ENCODE results near the gene IDH2. TPM values are rescaled to one million over a fixed set of nuclear protein-coding genes. Genes with fewer than 3 reads are reported as not detected.
"Not testable (repeated sequence)": the region's sequence is repeated elsewhere in the genome, so short reads cannot be mapped to it uniquely, and the experiment has no call there.

Gene IDH2
- polyA plus RNA-seq, 2 donors, result 63.5 to 98.5 TPM

DNA sequence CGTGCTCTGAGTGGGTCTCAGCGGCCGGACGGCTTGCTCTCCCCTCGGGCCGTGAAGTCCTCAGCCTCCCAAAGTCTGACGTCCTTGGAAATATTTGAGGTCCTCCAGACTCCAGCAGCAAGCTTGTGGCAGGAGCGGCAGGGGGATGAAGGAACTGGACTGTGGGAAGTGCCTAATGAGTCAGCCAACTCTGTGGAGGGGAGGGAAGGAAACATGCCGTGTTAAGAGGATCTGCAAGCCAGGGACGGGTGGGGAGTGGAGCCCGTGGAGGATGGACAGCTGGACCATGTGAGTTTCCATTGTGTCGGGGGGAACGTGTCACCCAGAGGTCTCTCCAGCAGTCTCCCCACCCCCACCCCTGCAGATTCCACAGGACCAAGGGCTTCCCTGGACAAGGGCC, 39.4 kb upstream of the IDH2 start:
- H3K4me1 ChIP-seq (ENCODE audit: control insufficient read depth in 2 of 2, insufficient read depth in 2 of 2, low read length in 1 of 2), result peaks cover 0 to 2% of the 10 kb centered on the region in 2 donors
- 75 to 86% methylated on average over 13 of the region's 13 CpGs for WGBS, 2 donors
- no peaks in the 10 kb centered on the region for H3K36me3 ChIP-seq (ENCODE audit: control insufficient read depth in 2 of 2, insufficient read depth in 2 of 2, low read length in 1 of 2)
- H3K27me3 ChIP-seq (ENCODE audit: control insufficient read depth in 1 of 2, insufficient read depth in 2 of 2, low read length in 2 of 2), result no peaks in the 10 kb centered on the region
- H3K4me3 ChIP-seq (ENCODE audit: low read depth in 1 of 2, low read length in 2 of 2), result no peak overlapping the region
- H3K27ac ChIP-seq (ENCODE audit: low read depth in 2 of 2, low read length in 1 of 2), result no peak overlapping the region
- no peaks in the 10 kb centered on the region for H3K9me3 ChIP-seq (ENCODE audit: control insufficient read depth in 2 of 2, insufficient read depth in 1 of 2, low read depth in 1 of 2, low read length in 1 of 2)

DNA sequence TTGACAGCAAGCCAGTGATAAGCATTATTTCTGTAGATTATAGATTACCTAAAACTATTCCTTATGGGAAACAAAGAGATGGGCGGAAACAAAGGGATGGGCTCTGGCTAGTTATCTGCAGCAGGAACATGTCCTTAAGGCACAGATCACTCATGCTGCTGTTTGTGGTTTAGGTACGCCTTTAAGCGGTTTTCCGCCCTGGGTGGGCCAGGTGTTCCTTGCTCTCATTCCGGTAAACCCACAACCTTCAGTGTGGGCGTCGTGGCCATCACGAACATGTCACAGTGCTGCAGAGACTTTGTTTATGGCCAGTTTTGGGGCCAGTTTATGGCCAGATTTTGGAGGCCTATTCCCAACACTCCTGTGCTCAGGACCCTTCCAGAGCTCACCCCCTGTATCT, 37.3 kb upstream of the IDH2 start:
- H3K27me3 ChIP-seq (ENCODE audit: control insufficient read depth in 1 of 2, insufficient read depth in 2 of 2, low read length in 2 of 2); H3K4me1 ChIP-seq (ENCODE audit: control insufficient read depth in 2 of 2, insufficient read depth in 2 of 2, low read length in 1 of 2); H3K4me3 ChIP-seq (ENCODE audit: low read depth in 1 of 2, low read length in 2 of 2); H3K9me3 ChIP-seq (ENCODE audit: control insufficient read depth in 2 of 2, insufficient read depth in 1 of 2, low read depth in 1 of 2, low read length in 1 of 2); H3K36me3 ChIP-seq (ENCODE audit: control insufficient read depth in 2 of 2, insufficient read depth in 2 of 2, low read length in 1 of 2); H3K27ac ChIP-seq (ENCODE audit: low read depth in 2 of 2, low read length in 1 of 2): not testable (repeated sequence)
- 73 to 82% methylated on average over 8 of the region's 8 CpGs for WGBS, 2 donors

DNA sequence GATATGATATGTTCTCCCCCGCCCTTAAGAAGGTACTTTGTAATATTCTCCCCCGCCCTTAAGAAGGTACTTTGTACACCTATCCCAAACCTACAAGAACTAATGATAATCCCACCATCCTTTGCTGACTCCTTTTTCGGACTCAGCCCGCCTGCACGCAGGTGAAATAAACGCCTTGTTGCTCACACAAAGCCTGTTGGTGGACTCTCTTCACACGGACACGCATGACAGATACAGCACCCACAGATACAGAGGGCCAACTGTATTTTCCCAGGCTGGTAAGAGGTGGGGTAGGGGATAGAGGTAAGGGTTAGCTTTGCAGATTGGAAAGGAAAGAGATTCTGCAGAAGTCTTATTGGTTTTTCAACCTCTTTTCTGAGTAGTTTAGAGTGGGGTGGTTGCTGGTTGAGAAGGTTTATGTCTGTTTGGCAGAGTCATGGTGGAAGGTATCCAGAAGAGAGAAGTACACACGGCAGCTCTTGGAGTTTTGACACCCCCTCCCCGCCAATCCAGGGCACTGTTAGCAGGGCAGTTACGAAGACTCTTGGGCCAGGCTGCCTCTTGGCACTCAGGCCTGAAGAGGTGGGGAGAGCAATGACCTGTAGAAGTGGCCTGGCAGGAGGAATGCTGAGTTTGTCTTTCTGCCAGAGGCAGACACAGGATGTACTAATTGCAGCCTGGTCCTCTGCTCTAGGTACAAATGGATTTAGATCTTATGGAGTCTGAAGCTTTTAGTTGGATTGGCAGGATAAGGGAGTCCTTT, 36.0 kb upstream of the IDH2 start:
- no peaks in the 10 kb centered on the region for H3K9me3 ChIP-seq (ENCODE audit: control insufficient read depth in 2 of 2, insufficient read depth in 1 of 2, low read depth in 1 of 2, low read length in 1 of 2)
- no peak overlapping the region for H3K4me3 ChIP-seq (ENCODE audit: low read depth in 1 of 2, low read length in 2 of 2)
- WGBS, 2 donors, result 90 to 91% methylated on average over 11 of the region's 11 CpGs
- peaks cover 0 to 2% of the 10 kb centered on the region in 2 donors for H3K4me1 ChIP-seq (ENCODE audit: control insufficient read depth in 2 of 2, insufficient read depth in 2 of 2, low read length in 1 of 2)
- no peak overlapping the region for H3K27ac ChIP-seq (ENCODE audit: low read depth in 2 of 2, low read length in 1 of 2)
- no peaks in the 10 kb centered on the region for H3K27me3 ChIP-seq (ENCODE audit: control insufficient read depth in 1 of 2, insufficient read depth in 2 of 2, low read length in 2 of 2)
- H3K36me3 ChIP-seq (ENCODE audit: control insufficient read depth in 2 of 2, insufficient read depth in 2 of 2, low read length in 1 of 2), result no peaks in the 10 kb centered on the region

DNA sequence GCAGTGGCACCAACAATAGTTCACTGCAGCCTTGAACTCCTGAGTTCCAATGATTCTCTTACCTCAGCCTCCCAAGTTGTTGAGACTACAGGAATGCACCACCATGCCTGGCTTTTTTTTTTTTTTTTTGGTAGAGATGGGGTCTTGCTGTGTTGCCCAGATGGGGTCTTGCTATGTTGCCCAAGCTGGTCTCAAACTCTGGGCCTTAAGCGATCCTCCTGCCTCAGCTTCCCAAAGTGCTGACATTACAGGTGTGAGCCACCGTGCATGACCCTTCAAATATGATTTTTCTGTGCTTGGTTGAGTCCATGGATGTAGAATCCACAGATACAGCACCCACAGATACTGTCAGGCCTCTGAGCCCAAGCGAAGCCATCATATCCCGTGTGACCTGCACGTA, 30.2 kb upstream of the IDH2 start:
- 84 to 91% methylated on average over 5 of the region's 5 CpGs for WGBS, 2 donors
- H3K27me3 ChIP-seq (ENCODE audit: control insufficient read depth in 1 of 2, insufficient read depth in 2 of 2, low read length in 2 of 2), result no peaks in the 10 kb centered on the region
- H3K4me3 ChIP-seq (ENCODE audit: low read depth in 1 of 2, low read length in 2 of 2), result no peak overlapping the region
- no peak overlapping the region for H3K27ac ChIP-seq (ENCODE audit: low read depth in 2 of 2, low read length in 1 of 2)
- H3K36me3 ChIP-seq (ENCODE audit: control insufficient read depth in 2 of 2, insufficient read depth in 2 of 2, low read length in 1 of 2), result no peaks in the 10 kb centered on the region
- H3K4me1 ChIP-seq (ENCODE audit: control insufficient read depth in 2 of 2, insufficient read depth in 2 of 2, low read length in 1 of 2), result no peaks in the 10 kb centered on the region
- no peaks in the 10 kb centered on the region for H3K9me3 ChIP-seq (ENCODE audit: control insufficient read depth in 2 of 2, insufficient read depth in 1 of 2, low read depth in 1 of 2, low read length in 1 of 2)

DNA sequence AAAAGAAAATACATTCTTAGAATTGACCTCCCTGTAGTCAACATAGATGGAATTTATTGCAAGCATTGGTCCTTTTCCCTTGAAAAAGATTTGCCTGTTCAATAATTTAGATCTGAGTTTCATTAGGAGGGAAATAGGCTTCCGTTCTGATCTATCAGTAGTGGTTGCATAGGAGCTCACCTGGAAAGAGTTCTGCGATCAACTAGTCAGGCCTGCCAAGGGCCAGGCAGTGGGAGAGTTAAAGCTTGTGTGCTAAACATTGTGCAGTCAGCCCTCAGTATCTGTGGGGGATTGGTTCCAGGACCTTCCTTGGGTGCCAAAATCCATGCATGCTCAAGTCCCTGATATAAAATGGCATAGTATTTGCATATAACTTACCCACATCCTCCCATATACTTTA, 29.6 kb upstream of the IDH2 start:
- Histone ChIP-seq H3K27ac (ENCODE audit: low read depth in 2 of 2, low read length in 1 of 2) (no peak overlapping the region), H3K4me1 (ENCODE audit: control insufficient read depth in 2 of 2, insufficient read depth in 2 of 2, low read length in 1 of 2) (peaks cover 0 to under 1% of the 10 kb centered on the region in 2 donors), H3K9me3 (ENCODE audit: control insufficient read depth in 2 of 2, insufficient read depth in 1 of 2, low read depth in 1 of 2, low read length in 1 of 2) (no peaks in the 10 kb centered on the region), H3K36me3 (ENCODE audit: control insufficient read depth in 2 of 2, insufficient read depth in 2 of 2, low read length in 1 of 2) (no peaks in the 10 kb centered on the region), H3K27me3 (ENCODE audit: control insufficient read depth in 1 of 2, insufficient read depth in 2 of 2, low read length in 2 of 2) (no peaks in the 10 kb centered on the region), H3K4me3 (ENCODE audit: low read depth in 1 of 2, low read length in 2 of 2) (no peak overlapping the region)
- WGBS, 2 donors, result 97 to 98% methylated on average over 2 of the region's 2 CpGs

DNA sequence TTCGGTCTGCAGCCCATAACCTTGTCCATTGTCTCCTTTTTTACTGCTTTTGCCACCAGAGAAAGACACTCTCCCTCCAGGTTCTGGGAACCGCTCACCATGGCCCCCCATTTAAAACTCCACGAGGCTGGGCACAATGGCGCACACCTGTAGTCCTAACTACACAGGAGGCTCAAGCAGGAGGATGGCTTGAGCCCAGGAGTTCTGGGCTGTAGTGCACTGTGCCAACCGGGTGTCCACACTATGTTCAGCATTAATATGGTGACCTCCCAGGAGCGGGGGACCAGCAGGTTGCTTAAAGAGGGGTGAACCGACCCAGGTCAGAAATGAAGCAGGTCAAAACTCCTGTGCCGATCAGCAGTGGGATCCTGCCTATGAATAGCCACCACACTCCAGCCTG, 28.0 kb upstream of the IDH2 start:
- H3K27ac ChIP-seq (ENCODE audit: low read depth in 2 of 2, low read length in 1 of 2), result no peak overlapping the region
- 96% methylated on average over 8 of the region's 8 CpGs for WGBS, 2 donors
- no peaks in the 10 kb centered on the region for H3K36me3 ChIP-seq (ENCODE audit: control insufficient read depth in 2 of 2, insufficient read depth in 2 of 2, low read length in 1 of 2)
- no peaks in the 10 kb centered on the region for H3K9me3 ChIP-seq (ENCODE audit: control insufficient read depth in 2 of 2, insufficient read depth in 1 of 2, low read depth in 1 of 2, low read length in 1 of 2)
- H3K4me3 ChIP-seq (ENCODE audit: low read depth in 1 of 2, low read length in 2 of 2), result no peak overlapping the region
- H3K27me3 ChIP-seq (ENCODE audit: control insufficient read depth in 1 of 2, insufficient read depth in 2 of 2, low read length in 2 of 2), result no peaks in the 10 kb centered on the region
- H3K4me1 ChIP-seq (ENCODE audit: control insufficient read depth in 2 of 2, insufficient read depth in 2 of 2, low read length in 1 of 2), result peaks cover 0 to 3% of the 10 kb centered on the region in 2 donors

DNA sequence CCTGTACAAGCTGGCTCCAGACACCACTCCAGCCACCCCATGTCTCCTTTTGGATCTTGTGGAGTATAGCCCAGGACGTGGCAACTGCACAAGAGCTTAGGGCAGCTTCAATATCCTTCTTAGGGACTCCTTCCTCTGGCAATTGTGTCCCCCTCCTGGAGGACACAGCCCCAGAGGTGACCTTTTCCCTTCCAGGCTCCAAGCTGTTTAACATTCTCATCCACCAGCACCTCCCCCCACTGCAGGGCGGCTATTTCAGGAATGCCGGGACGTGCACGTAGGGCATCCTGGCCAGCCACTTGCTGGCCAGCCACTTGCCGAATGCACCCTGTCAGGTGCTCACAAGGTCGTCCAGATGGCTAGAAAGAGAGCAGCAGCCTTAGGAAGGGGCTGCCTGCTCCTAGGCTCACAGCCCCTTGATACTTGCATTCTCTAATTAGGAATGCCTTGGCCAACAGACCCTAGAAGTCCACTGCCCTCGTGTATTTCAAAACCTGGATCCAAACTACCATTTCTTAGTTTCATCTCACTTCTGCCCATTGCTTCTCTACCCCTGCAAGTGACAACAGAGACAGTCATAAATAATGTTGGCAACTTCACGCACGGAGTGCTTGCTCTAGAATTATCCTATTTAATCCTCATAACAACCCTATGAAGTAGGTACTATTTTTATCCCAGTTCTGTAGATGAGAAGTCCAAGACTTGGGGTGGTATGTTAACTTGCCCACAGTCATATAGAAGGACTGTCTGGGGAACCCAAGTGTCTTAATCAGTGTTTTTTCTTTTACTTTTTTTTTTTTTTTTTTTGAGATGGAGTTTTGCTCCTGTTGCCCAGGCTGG, 24.5 kb upstream of the IDH2 start:
- Histone ChIP-seq H3K4me1 (ENCODE audit: control insufficient read depth in 2 of 2, insufficient read depth in 2 of 2, low read length in 1 of 2) (peaks cover 0 to 3% of the 10 kb centered on the region in 2 donors), H3K36me3 (ENCODE audit: control insufficient read depth in 2 of 2, insufficient read depth in 2 of 2, low read length in 1 of 2) (no peaks in the 10 kb centered on the region), H3K9me3 (ENCODE audit: control insufficient read depth in 2 of 2, insufficient read depth in 1 of 2, low read depth in 1 of 2, low read length in 1 of 2) (no peaks in the 10 kb centered on the region), H3K4me3 (ENCODE audit: low read depth in 1 of 2, low read length in 2 of 2) (no peak overlapping the region), H3K27me3 (ENCODE audit: control insufficient read depth in 1 of 2, insufficient read depth in 2 of 2, low read length in 2 of 2) (no peaks in the 10 kb centered on the region), H3K27ac (ENCODE audit: low read depth in 2 of 2, low read length in 1 of 2) (no peak overlapping the region)
- 33 to 34% methylated on average over 10 of the region's 10 CpGs for WGBS, 2 donors

DNA sequence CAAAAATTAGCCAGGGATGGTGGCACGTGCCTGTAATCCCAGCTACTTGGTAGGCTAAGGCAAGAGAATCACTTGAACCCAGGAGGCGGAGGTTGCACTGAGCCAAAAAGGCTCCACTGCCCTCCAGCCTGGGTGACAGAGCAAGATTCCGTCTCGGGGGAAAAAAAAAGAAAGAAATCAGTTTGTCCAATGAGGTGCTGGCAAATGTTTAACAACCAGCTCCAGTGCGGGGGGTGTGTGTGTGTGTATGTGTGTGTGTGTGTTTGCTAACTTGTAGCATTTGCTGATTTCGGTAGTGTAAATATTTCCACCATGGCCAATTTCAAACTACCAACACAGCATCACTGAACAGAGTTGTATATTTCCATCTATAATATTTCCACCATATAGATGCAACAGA, 23.8 kb upstream of the IDH2 start:
- H3K27ac ChIP-seq (ENCODE audit: low read depth in 2 of 2, low read length in 1 of 2), result no peak overlapping the region

DNA sequence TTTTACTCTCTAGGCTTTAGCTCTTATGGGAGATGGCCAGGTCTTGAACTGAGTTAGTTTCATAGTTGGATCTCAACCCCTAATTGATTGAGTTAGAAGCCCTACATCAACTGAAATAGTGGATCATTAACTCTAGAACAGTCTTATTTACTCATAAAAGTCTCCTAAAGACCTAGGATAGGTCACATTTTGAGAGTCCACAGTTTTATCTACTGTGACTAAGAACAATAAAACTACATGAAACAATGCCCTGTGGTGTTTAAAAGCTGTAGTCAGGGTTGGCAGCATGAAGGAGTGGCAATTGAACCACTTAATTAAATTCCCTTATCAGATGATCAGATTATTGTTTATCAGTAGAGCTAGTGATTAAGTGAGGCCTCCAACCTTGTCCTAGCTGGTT, 22.2 kb upstream of the IDH2 start:
- no peak overlapping the region for H3K27ac ChIP-seq (ENCODE audit: low read depth in 2 of 2, low read length in 1 of 2)

More for the DNA sequence above, 23.8 kb upstream of the IDH2 start:
- H3K36me3 ChIP-seq (ENCODE audit: control insufficient read depth in 2 of 2, insufficient read depth in 2 of 2, low read length in 1 of 2), result no peaks in the 10 kb centered on the region
- WGBS, 2 donors, result 73 to 75% methylated on average over 6 of the region's 6 CpGs
- no peaks in the 10 kb centered on the region for H3K27me3 ChIP-seq (ENCODE audit: control insufficient read depth in 1 of 2, insufficient read depth in 2 of 2, low read length in 2 of 2)
- no peak overlapping the region for H3K4me3 ChIP-seq (ENCODE audit: low read depth in 1 of 2, low read length in 2 of 2)
- no peaks in the 10 kb centered on the region for H3K9me3 ChIP-seq (ENCODE audit: control insufficient read depth in 2 of 2, insufficient read depth in 1 of 2, low read depth in 1 of 2, low read length in 1 of 2)
- H3K4me1 ChIP-seq (ENCODE audit: control insufficient read depth in 2 of 2, insufficient read depth in 2 of 2, low read length in 1 of 2), result peaks cover 0 to 3% of the 10 kb centered on the region in 2 donors

More for the DNA sequence above, 22.2 kb upstream of the IDH2 start:
- Histone ChIP-seq H3K4me1 (ENCODE audit: control insufficient read depth in 2 of 2, insufficient read depth in 2 of 2, low read length in 1 of 2) (peaks cover 0 to 3% of the 10 kb centered on the region in 2 donors), H3K36me3 (ENCODE audit: control insufficient read depth in 2 of 2, insufficient read depth in 2 of 2, low read length in 1 of 2) (no peaks in the 10 kb centered on the region), H3K27me3 (ENCODE audit: control insufficient read depth in 1 of 2, insufficient read depth in 2 of 2, low read length in 2 of 2) (no peaks in the 10 kb centered on the region), H3K4me3 (ENCODE audit: low read depth in 1 of 2, low read length in 2 of 2) (no peak overlapping the region), H3K9me3 (ENCODE audit: control insufficient read depth in 2 of 2, insufficient read depth in 1 of 2, low read depth in 1 of 2, low read length in 1 of 2) (no peaks in the 10 kb centered on the region)
